Choroid plexus epithelial cell (primary cell): Measurements from ENCODE around the gene TMBIM6.

Source experiments
- DNase-seq: peaks from one replicate; pipeline ENCODE4 v3.0.0-alpha.2; 2010; ENCODE audit warnings: low read depth
- H3K4me3 ChIP-seq: 2 replicates; pipeline ENCODE4 v1.5.1; 2011; ENCODE audit warnings: low read depth, mild to moderate bottlenecking, control low read depth, low read length, moderate library complexity
- TF ChIP-seq, protein P1 (sequence below): conservative IDR thresholded peaks from 2 replicates; pipeline ENCODE4 v1.5.1; 2011; ENCODE audit warnings: low read depth, mild to moderate bottlenecking, control low read depth, inconsistent platforms, low read length, moderate library complexity

The TMBIM6 gene

DNA sequence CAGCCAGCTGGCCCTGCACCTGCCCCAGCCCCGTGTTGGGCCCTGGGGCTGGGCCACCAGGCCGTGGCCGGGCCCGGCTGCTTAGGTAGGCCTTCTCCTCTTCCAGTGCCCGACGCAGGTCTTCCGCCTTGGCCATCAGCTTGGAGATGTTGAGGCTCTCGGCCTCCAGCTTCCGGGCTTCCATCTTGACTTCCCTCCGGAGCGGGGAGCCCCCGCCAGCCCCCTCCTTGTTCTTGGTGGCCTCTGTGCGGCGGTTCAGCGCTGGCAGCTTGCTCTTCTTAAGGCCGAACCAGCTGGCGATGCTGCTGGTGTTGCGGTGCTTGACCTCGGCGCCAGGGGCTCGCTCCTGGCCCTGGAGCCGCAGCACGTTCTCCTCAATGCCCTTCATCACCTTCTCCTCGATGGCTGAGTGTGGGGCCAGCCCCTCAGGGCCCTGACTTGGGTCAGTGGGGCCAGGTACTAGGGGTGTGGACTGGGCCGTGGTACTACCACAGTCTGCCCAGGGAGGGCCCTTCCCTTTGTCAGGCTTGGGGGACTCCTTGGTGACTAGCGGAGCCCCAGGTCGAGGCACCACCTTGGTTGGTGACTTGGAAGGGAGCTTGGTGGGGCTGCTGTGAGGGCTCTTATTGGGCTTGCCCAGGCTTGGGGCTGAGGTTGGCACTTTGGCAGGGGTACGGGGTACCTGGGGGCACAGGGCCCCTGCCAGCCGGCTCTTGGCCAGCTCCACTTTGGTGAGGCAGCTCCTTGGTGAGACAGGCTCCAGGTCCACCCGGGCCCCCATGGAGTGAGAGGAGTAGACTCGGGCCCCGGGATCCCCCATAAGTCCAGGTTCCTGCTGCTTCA lies 53.7 kb downstream of the TMBIM6 start:
- TF ChIP-seq, protein P1, sequence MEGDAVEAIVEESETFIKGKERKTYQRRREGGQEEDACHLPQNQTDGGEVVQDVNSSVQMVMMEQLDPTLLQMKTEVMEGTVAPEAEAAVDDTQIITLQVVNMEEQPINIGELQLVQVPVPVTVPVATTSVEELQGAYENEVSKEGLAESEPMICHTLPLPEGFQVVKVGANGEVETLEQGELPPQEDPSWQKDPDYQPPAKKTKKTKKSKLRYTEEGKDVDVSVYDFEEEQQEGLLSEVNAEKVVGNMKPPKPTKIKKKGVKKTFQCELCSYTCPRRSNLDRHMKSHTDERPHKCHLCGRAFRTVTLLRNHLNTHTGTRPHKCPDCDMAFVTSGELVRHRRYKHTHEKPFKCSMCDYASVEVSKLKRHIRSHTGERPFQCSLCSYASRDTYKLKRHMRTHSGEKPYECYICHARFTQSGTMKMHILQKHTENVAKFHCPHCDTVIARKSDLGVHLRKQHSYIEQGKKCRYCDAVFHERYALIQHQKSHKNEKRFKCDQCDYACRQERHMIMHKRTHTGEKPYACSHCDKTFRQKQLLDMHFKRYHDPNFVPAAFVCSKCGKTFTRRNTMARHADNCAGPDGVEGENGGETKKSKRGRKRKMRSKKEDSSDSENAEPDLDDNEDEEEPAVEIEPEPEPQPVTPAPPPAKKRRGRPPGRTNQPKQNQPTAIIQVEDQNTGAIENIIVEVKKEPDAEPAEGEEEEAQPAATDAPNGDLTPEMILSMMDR, result no peak
- no peak overlapping the region for H3K4me3 ChIP-seq
- no peak for DNase-seq

DNA sequence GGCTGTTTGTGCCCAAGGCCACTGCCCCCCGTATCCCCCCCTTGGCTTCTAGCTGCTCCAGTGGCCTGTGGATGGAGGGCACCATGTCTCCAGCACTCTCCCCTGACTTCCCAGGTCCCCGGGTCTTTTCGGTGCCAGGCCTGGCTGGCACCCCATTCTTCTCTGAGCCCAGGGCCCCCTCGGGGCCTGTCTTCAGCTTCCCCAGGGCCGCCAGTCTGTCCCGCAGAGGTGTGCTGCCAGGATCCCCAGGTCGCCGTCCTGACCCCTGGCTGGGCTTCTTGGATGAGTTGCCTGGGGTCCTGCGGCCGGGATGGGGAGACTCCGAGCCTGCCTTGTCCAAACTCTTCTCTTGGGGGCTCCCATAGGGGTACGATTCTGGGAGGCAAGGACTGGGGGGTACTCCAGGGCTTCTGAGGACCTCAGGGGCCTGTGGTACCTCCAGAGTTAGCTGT lies 54.3 kb downstream of the TMBIM6 start:
- no peak overlapping the region for H3K4me3 ChIP-seq
- no peak for DNase-seq
- TF ChIP-seq, protein P1, result no peak

GRCh38 chr12:49796155-49796554 lies 54.8 kb downstream of the TMBIM6 start:
- TF ChIP-seq, protein P1, result no peak
- no peak for DNase-seq
- no peak overlapping the region for H3K4me3 ChIP-seq

DNA sequence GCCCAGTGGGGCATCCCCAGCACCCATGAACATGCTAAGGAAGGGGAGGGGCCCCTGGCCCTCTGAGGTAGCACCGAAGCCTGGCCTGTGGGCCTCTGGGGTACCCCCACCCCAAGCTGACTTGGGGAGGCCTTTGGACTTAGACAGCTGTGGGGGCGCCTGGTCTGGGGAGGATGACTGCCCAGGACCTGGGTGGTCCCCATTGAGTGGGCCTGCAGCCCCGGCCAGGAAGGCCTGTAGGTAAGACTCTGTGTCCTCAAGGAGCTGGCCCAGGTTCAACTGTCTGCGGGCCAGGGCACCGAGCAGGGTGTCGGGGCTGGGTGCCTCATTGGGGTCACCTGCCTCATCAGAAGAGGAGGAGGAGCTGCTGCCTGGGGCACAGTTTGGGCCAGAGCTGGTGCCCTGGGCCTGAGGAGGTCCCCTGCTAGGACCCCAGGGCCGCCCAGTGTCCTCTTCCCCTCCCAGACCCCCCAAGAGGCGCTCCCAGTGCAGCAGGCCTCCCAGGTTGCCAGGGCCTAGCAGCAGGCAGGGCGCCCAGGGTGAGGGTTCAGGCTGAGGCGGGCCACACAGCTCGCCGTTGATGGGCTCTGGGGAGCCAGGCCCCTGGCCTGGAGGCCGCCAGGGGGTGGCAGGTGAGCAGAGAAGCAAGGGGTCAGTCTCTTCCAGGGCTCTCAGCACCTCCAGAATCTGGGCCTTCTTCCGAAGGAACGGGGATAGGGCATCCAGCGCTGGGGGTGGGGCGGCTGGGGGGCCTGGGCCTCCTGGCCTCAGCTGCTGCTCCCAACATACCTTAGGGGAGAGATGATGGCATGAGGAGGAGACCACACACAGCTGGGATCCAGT lies 55.5 kb downstream of the TMBIM6 start:
- no peak for DNase-seq
- TF ChIP-seq, protein P1, result no peak
- H3K4me3 ChIP-seq, result no peak overlapping the region

GRCh38 chr12:49797449-49797776 lies 56.1 kb downstream of the TMBIM6 start:
- no peak for DNase-seq
- TF ChIP-seq, protein P1, result no peak
- no peak overlapping the region for H3K4me3 ChIP-seq

GRCh38 chr12:49798248-49798647 lies 56.9 kb downstream of the TMBIM6 start:
- TF ChIP-seq, protein P1, result no peak
- H3K4me3 ChIP-seq, result no peak overlapping the region
- DNase-seq, result no peak
